Measurements from ENCODE around the gene ADCY4. TPM values are rescaled to one million over a fixed set of nuclear protein-coding genes. Genes with fewer than 3 reads are reported as not detected.
A peak's percentile ranks its signal among the peaks of the same experiment; 100 is the strongest.

Gene ADCY4
- total and polyA plus RNA-seq, 2 of the 13 experiments (the other 11 are each of a cell fraction or from before 2014, with no cell fraction given), result 0.03 TPM; not detected in 1

DNA sequence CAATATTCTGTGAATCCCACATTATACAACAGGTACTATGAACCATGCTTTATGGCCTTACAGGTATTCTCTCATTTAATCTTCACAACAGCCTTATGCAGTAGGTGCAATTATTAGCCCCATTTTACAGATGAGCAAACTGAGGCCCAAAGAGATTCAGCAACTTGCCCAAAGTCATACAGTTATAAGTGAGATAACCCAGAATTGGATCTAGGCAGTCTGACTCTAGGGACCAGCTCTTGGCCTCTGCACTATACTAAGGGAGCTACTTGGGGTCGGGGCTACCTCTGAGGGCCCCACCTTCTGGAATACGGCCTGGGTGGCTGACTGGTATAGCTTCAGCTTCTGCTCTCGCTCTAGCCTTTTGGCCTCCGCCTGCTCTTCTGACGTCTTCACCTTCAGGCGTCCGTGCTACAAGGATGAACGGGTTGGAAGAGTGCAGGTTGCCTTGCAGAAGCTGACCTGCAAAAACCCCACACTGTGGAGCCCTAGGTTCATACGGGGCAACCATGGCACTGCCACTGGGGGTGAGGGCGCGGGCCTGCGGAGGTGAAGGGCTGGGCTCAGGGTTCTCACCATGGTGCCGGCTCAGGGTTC lies 64.2 kb downstream of the ADCY4 start (continued):
- TF ChIP-seq, protein P1, sequence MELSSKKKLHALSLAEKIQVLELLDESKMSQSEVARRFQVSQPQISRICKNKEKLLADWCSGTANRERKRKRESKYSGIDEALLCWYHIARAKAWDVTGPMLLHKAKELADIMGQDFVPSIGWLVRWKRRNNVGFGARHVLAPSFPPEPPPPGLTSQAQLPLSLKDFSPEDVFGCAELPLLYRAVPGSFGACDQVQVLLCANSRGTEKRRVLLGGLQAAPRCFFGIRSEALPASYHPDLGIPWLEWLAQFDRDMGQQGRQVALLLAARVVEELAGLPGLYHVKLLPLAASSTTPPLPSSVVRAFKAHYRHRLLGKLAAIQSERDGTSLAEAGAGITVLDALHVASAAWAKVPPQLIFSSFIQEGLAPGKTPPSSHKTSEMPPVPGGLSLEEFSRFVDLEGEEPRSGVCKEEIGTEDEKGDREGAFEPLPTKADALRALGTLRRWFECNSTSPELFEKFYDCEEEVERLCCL (CRISPR knock-in tag; IDR thresholded peaks at IDR 0.05; ENCODE audit: borderline replicate concordance), result no peak
- TF ChIP-seq MATR3 (CRISPR knock-in tag; IDR thresholded peaks at IDR 0.05) (no peak), ATF1 (CRISPR knock-in tag; IDR thresholded peaks at IDR 0.05) (no peak), ZNF572 (CRISPR knock-in tag; IDR thresholded peaks at IDR 0.05) (peak; percentile 99), KDM1A (CRISPR knock-in tag; IDR thresholded peaks at IDR 0.05) (peak; percentile 96)

DNA sequence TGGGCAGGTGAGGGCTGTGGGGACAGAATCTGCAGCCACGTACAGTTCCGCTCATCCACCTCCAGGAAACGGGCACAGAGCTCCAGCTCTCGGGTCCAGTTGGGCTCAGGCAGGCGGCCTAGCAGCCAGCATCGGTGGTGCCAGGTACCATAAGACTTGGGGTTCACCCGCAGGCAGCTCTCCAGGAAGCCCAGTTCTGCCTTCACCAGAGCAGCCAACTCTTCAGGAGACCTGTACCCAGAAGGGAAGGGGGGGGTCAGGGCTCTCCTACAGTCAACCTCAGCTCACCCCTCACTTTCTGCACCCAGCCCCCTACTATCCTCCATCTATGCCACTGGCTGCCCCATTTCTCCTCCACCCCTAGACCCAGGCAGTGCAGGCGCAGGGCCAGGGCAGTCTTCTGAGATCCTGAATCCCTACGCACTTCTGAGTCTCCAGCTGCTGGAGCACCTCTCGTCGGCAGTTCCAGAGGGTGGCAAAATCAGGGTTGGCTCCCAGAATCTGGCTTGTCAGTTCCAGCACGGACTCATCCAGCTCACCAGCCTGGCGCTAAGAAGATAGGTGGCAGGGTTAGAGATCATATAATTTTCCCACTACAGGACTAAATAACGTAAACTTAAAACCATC lies 64.8 kb downstream of the ADCY4 start:
- in situ Hi-C loops (cut with HindIII; ENCODE audit: extremely low pct_ligation_motif_present, low pct_unique_long_range_greater_than_20kb), result no loop called here
- TF ChIP-seq ZNF614 (CRISPR knock-in tag; IDR thresholded peaks at IDR 0.05; ENCODE audit: borderline replicate concordance) (0 out of 2 replicates have a peak, but pooled peaks have one; percentile 17), JUND (CRISPR knock-in tag; IDR thresholded peaks at IDR 0.05) (no peak), PAWR (CRISPR knock-in tag; IDR thresholded peaks at IDR 0.05; ENCODE audit: borderline replicate concordance) (no peak), MYC (CRISPR knock-in tag; IDR thresholded peaks at IDR 0.05; ENCODE audit: borderline replicate concordance) (no peak), AGO1 (IDR thresholded peaks at IDR 0.05; ENCODE audit: low read depth, low read length, poor library complexity, severe bottlenecking) (no peak), NFIB (CRISPR knock-in tag; IDR thresholded peaks at IDR 0.05; ENCODE audit: borderline replicate concordance) (0 out of 2 replicates have a peak, but pooled peaks have one; percentile 60), NAIF1 (CRISPR knock-in tag; IDR thresholded peaks at IDR 0.05; ENCODE audit: borderline replicate concordance) (no peak)
- TF ChIP-seq, protein P2, sequence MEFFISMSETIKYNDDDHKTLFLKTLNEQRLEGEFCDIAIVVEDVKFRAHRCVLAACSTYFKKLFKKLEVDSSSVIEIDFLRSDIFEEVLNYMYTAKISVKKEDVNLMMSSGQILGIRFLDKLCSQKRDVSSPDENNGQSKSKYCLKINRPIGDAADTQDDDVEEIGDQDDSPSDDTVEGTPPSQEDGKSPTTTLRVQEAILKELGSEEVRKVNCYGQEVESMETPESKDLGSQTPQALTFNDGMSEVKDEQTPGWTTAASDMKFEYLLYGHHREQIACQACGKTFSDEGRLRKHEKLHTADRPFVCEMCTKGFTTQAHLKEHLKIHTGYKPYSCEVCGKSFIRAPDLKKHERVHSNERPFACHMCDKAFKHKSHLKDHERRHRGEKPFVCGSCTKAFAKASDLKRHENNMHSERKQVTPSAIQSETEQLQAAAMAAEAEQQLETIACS (CRISPR knock-in tag; IDR thresholded peaks at IDR 0.05), result 0 out of 2 replicates have a peak, but pooled peaks have one; percentile 10
- TF ChIP-seq, protein P3, sequence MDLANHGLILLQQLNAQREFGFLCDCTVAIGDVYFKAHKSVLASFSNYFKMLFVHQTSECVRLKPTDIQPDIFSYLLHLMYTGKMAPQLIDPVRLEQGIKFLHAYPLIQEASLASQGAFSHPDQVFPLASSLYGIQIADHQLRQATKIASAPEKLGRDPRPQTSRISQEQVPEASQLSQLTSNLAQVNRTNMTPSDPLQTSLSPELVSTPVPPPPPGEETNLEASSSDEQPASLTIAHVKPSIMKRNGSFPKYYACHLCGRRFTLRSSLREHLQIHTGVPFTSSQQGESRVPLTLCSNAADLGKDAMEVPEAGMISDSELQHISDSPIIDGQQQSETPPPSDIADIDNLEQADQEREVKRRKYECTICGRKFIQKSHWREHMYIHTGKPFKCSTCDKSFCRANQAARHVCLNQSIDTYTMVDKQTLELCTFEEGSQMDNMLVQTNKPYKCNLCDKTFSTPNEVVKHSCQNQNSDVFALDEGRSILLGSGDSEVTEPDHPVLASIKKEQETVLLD (CRISPR knock-in tag; IDR thresholded peaks at IDR 0.05; ENCODE audit: low read depth), result no peak
- TF ChIP-seq, protein P4, sequence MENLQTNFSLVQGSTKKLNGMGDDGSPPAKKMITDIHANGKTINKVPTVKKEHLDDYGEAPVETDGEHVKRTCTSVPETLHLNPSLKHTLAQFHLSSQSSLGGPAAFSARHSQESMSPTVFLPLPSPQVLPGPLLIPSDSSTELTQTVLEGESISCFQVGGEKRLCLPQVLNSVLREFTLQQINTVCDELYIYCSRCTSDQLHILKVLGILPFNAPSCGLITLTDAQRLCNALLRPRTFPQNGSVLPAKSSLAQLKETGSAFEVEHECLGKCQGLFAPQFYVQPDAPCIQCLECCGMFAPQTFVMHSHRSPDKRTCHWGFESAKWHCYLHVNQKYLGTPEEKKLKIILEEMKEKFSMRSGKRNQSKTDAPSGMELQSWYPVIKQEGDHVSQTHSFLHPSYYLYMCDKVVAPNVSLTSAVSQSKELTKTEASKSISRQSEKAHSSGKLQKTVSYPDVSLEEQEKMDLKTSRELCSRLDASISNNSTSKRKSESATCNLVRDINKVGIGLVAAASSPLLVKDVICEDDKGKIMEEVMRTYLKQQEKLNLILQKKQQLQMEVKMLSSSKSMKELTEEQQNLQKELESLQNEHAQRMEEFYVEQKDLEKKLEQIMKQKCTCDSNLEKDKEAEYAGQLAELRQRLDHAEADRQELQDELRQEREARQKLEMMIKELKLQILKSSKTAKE (CRISPR knock-in tag; IDR thresholded peaks at IDR 0.05; ENCODE audit: borderline replicate concordance), result no peak

More for the DNA sequence above, 64.8 kb downstream of the ADCY4 start:
- CTCF ChIA-PET (ENCODE audit: low intra/inter-chr PET ratio, low total read pairs), result interaction anchor here (2.8 kb wide), 1 partner anchor 27 kb away, joined by 33 read pairs; the partner anchor contains the start of gene TINF2
- Histone ChIP-seq H3K9ac (ENCODE audit: insufficient read depth, low read depth, low read length) (no peak overlapping the region), H3K27ac (ENCODE audit: extremely low read length, insufficient read depth, low read length) (no peak overlapping the region), H3K4me3 (replicated peaks in 1 of 3; ENCODE audit: insufficient read depth in 1 of 3, low read depth in 2 of 3, low read length in 3 of 3) (peak overlapping the region in 1 of 3 experiments; percentile 96; a peak in 1 of 6 replicates), H3K79me2 (ENCODE audit: insufficient read depth, low read length) (peaks cover 4% of the 10 kb centered on the region), H4K20me1 (ENCODE audit: insufficient read depth, low read length) (no peaks in the 10 kb centered on the region), H3K4me1 (ENCODE audit: insufficient read depth, low read length) (peaks cover 22% of the 10 kb centered on the region), H3K9me3 (ENCODE audit: low read length) (no peaks in the 10 kb centered on the region), H3K27me3 (ENCODE audit: control insufficient read depth in 1 of 2, insufficient read depth in 2 of 2, low read length in 2 of 2) (no peaks in the 10 kb centered on the region; a peak in 1 of 5 replicates), H3K36me3 (replicated peaks in 1 of 2; ENCODE audit: control insufficient read depth in 1 of 2, insufficient read depth in 2 of 2, low read length in 2 of 2) (peaks cover 19 to 35% of the 10 kb centered on the region in 2 experiments; a peak in 4 of 5 replicates), H2AFZ (ENCODE audit: low read length) (no peak overlapping the region), H3K4me2 (ENCODE audit: low read depth, low read length) (peak overlapping the region; percentile 97)
- ATAC-seq (no peak), DNase-seq (ENCODE audit: low spot score) (no peak), FAIRE-seq (no peak)
- TSS peak; percentile 71 for BruUV-seq (replicated peaks)
- WGBS (ENCODE audit: low lambda C conversion rate), result 97% methylated on average over 12 of the region's 14 CpGs
- intact Hi-C loops (cut with micrococcal nuclease; ENCODE audit: unreplicated experiment), result loop anchor here (2.0 kb wide), 1 partner anchor 53 kb away; the partner anchor contains the start of gene MDP1
- POLR2A ChIA-PET, result interaction anchor here (1.0 to 16.5 kb wide), 22 partner anchors 10 to 175 kb away, joined by 3 to 435 read pairs (median 24); partner anchors contain the start of genes CBLN3, CHMP4A, CIDEB and DCAF11

All from HepG2 (cell line).